IMR-90 (cell line): ENCODE data around the gene SH3RF3. TPM values are rescaled to one million over a fixed set of nuclear protein-coding genes. Genes with fewer than 3 reads are reported as not detected.

Experiments
- ATAC-seq: fragments of 200-7000 bp; cut with Tn5 transposase; 2 replicates; pipeline ENCODE4 v1.9.1; 2020; ENCODE audit warnings: low read depth, mild to moderate bottlenecking, moderate library complexity
- BruUV-seq: library from RNA; stranded (reverse); fragments of 400-500 nt; replicated peaks from 2 replicates; lab custom pipeline; 2021; lab: Mats Ljungman, UMichigan
- CTCF ChIA-PET: fragments of 300-600 bp; formaldehyde crosslinking; extraction: SDS; loops from one replicate; lab custom pipeline; 2021; ENCODE audit warnings: antibody characterized with exemption; lab: Yijun Ruan, JAX
- POLR2A ChIA-PET: fragments of 300-600 bp; sonication (Branson Sonifier 250); formaldehyde crosslinking; loops from one replicate; lab custom pipeline; 2022; ENCODE audit warnings: antibody characterized with exemption; ENCODE audit not compliant: unreplicated experiment; lab: Charles Lee
- DNase-seq: peaks from one replicate; pipeline ENCODE4 v3.0.0; 2013
- H2AFZ ChIP-seq: replicated peaks from 2 replicates; pipeline ENCODE3; 2013; ENCODE audit warnings: low read length, mild to moderate bottlenecking; ENCODE audit not compliant: poor library complexity
- H2AK5ac ChIP-seq: 2 replicates; pipeline ENCODE4 v1.6.1; 2013; ENCODE audit warnings: low read depth, low read length, inconsistent platforms
- H2AK9ac ChIP-seq: replicated peaks from 2 replicates; pipeline ENCODE3; 2013; ENCODE audit warnings: mild to moderate bottlenecking, low read depth, low read length, moderate library complexity; ENCODE audit not compliant: poor library complexity
- H2BK120ac ChIP-seq: 2 replicates; pipeline ENCODE4 v1.6.1; 2013; ENCODE audit warnings: low read depth, low read length, inconsistent platforms
- H2BK15ac ChIP-seq: 3 replicates; pipeline ENCODE4 v1.6.1; 2013; ENCODE audit warnings: low read depth, low read length, inconsistent platforms
- H2BK20ac ChIP-seq: 2 replicates; pipeline ENCODE4 v1.6.1; 2013; ENCODE audit warnings: low read depth, mild to moderate bottlenecking, inconsistent platforms, low read length, moderate library complexity
- H2BK5ac ChIP-seq: 2 replicates; pipeline ENCODE4 v1.6.1; 2013; ENCODE audit warnings: mild to moderate bottlenecking, low read depth, low read length, inconsistent platforms; ENCODE audit not compliant: poor library complexity, severe bottlenecking
- H3K14ac ChIP-seq: replicated peaks from 2 replicates; pipeline ENCODE4 v1.6.1; 2013; ENCODE audit warnings: low read depth, low read length, inconsistent platforms
- H3K18ac ChIP-seq: 2 replicates; pipeline ENCODE4 v1.6.1; 2013; ENCODE audit warnings: low read depth, low read length, control low read depth
- H3K23ac ChIP-seq: 2 replicates; pipeline ENCODE4 v1.6.1; 2013; ENCODE audit warnings: low read depth, low read length, inconsistent platforms
- H3K27ac ChIP-seq: 2 replicates; pipeline ENCODE4 v1.5.1; 2013; ENCODE audit warnings: mild to moderate bottlenecking, control low read depth, low read length; ENCODE audit not compliant: insufficient read depth
- H3K27me3 ChIP-seq: 2 replicates; pipeline ENCODE4 v1.6.1; 2013; ENCODE audit warnings: low read length; ENCODE audit not compliant: control insufficient read depth, insufficient read depth
- H3K36me3 ChIP-seq: 2 replicates; pipeline ENCODE4 v1.6.1; 2013; ENCODE audit warnings: low read length, mixed read lengths; ENCODE audit not compliant: control insufficient read depth, insufficient read depth
- H3K4ac ChIP-seq: 2 replicates; pipeline ENCODE4 v1.6.1; 2013; ENCODE audit warnings: low read depth, low read length, inconsistent platforms
- H3K4me1 ChIP-seq: 2 replicates; pipeline ENCODE4 v1.6.1; 2013; ENCODE audit warnings: low read length, mixed read lengths; ENCODE audit not compliant: control insufficient read depth, insufficient read depth
- H3K4me2 ChIP-seq: 2 replicates; pipeline ENCODE4 v1.6.1; 2013; ENCODE audit warnings: low read depth, mild to moderate bottlenecking, control low read depth, low read length, moderate library complexity
- H3K4me3 ChIP-seq: 2 replicates; pipeline ENCODE4 v1.5.1; 2013; ENCODE audit warnings: low read depth, mild to moderate bottlenecking, control low read depth, low read length, moderate library complexity; ENCODE audit not compliant: insufficient read depth
- H3K56ac ChIP-seq: 2 replicates; pipeline ENCODE4 v1.6.1; 2013; ENCODE audit warnings: low read length, inconsistent platforms; ENCODE audit not compliant: insufficient read depth; ENCODE audit errors: extremely low read depth
- H3K79me1 ChIP-seq, 2 experiments: 2 replicates each; pipeline ENCODE4 v1.6.1; 2013; ENCODE audit warnings: low read length in 2 of 2, inconsistent platforms in 1 of 2, low read depth in 1 of 2
- H3K9ac ChIP-seq: 2 replicates; pipeline ENCODE4 v1.6.1; 2013; ENCODE audit warnings: low read depth, low read length, control low read depth
- H3K9me1 ChIP-seq: 2 replicates; pipeline ENCODE4 v1.6.1; 2013; ENCODE audit warnings: low read length, inconsistent platforms; ENCODE audit not compliant: insufficient read depth
- H3K9me3 ChIP-seq: 2 replicates; pipeline ENCODE4 v1.6.1; 2013; ENCODE audit warnings: low read length; ENCODE audit not compliant: control insufficient read depth, insufficient read depth
- H4K20me1 ChIP-seq: 2 replicates; pipeline ENCODE4 v1.6.1; 2013; ENCODE audit warnings: low read length, inconsistent platforms; ENCODE audit not compliant: insufficient read depth
- H4K5ac ChIP-seq: 2 replicates; pipeline ENCODE4 v1.6.1; 2013; ENCODE audit warnings: mild to moderate bottlenecking, low read depth, low read length, control low read depth
- H4K8ac ChIP-seq, 2 experiments: 2 replicates each; pipeline ENCODE4 v1.6.1; 2013; ENCODE audit warnings: low read depth in 2 of 2, low read length in 2 of 2, control low read depth in 1 of 2, inconsistent platforms in 1 of 2
- H4K91ac ChIP-seq: 2 replicates; pipeline ENCODE4 v1.6.1; 2013; ENCODE audit warnings: low read depth, low read length, inconsistent platforms; ENCODE audit not compliant: insufficient read depth
- CEBPB ChIP-seq: IDR thresholded peaks from 2 replicates; pipeline ENCODE4 v1.6.1; 2012; ENCODE audit warnings: low read depth, low read length, improper control_type of control experiment
- dilution Hi-C: fragments of 300-500 bp; cut with HindIII; formaldehyde crosslinking; loops from one replicate; pipeline ENCODE4 v1.14.3; 2018; ENCODE audit warnings: low sequenced_read_pairs; ENCODE audit not compliant: unreplicated experiment
- in situ Hi-C: fragments of 300-500 bp; cut with MboI; formaldehyde crosslinking; loops from 3 replicates; pipeline ENCODE4 v1.14.3; 2019; ENCODE audit warnings: low sequenced_read_pairs, inconsistent platforms, mixed read lengths
- intact Hi-C: fragments of 100-400 bp; cut with micrococcal nuclease; formaldehyde crosslinking; loops from 2 replicates; pipeline ENCODE4 v1.10.0; 2022
- polyA plus RNA-seq, 3 experiments: library from polyadenylated mRNA; depleted of rRNA; stranded (reverse); fragments of >200 nt; gene quantifications; 2 replicates each; pipeline ENCODE4 v1.2.3, GENCODE V29; 2012; ENCODE audit warnings: low replicate concordance in 1 of 3
- total RNA-seq: library from RNA; depleted of rRNA; stranded (reverse); fragments of >200 nt; gene quantifications from 2 replicates; pipeline ENCODE4 v1.2.3, GENCODE V29; 2012

Gene SH3RF3
- total and polyA plus RNA-seq, 2 of the 4 experiments (the other 2 are of a cell fraction), result 3.4 to 5.3 TPM

DNA sequence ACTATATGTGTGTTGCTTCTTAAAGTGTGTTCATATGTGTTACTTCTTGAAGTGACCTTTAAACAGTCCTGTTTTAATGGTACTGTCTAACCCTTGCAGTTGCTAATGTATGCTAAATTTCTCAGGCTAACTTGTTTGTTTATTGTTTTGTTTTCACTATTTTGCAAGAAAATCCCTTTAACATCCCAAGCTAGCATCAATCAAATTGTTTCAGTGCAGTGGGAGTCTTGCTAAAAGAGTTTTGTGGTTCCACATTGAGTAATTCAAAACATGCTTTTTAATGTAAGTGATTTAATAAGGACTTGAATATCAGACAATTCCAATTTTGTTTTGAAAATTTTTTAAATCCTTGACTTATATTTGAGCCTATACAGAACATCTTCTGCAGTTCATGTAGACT lies 3.6 kb downstream of the SH3RF3 start:
- TF ChIP-seq CEBPB, result no peak
- ChIA-PET CTCF (interaction anchor here (1.6 kb wide), 1 partner anchor 377 kb away, joined by 5 read pairs; no protein-coding TSS in a partner anchor), POLR2A (no interaction called here)
- H4K5ac ChIP-seq, result no peak overlapping the region
- no peak overlapping the region for H4K91ac ChIP-seq
- H4K8ac ChIP-seq, result no peak overlapping the region
- H3K9me3 ChIP-seq, result no peaks in the 10 kb centered on the region
- no peak overlapping the region for H3K4me2 ChIP-seq
- in situ Hi-C loops (loop anchor here (10.0 to 25.0 kb wide), 2 partner anchors 82 to 205 kb away; no protein-coding TSS in a partner anchor), dilution Hi-C loops (no loop called here), intact Hi-C loops (no loop called here)
- no TSS peak for BruUV-seq
- no peak overlapping the region for H2AFZ ChIP-seq
- H3K23ac ChIP-seq, result peak overlapping the region; percentile 15; the same call in 1 of the 2 replicates
- H3K9ac ChIP-seq, result no peak overlapping the region
- H2BK5ac ChIP-seq, result no peak overlapping the region
- 0 out of 3 replicates have a peak overlapping the region, but pooled peaks have one; percentile 24 for H2BK15ac ChIP-seq
- H3K14ac ChIP-seq, result no peak overlapping the region; the same call in 1 of the 2 replicates
- H3K27ac ChIP-seq, result no peak overlapping the region
- H3K4me1 ChIP-seq, result peaks cover 10% of the 10 kb centered on the region
- no peak overlapping the region for H2AK5ac ChIP-seq
- peaks cover 76% of the 10 kb centered on the region for H4K20me1 ChIP-seq
- H3K36me3 ChIP-seq, result no peaks in the 10 kb centered on the region
- H3K18ac ChIP-seq, result no peak overlapping the region
- ATAC-seq (no peak), DNase-seq (no peak)
- no peak overlapping the region for H3K56ac ChIP-seq
- no peak overlapping the region for H2AK9ac ChIP-seq
- H3K4ac ChIP-seq, result no peak overlapping the region
- H3K9me1 ChIP-seq, result peaks cover 22% of the 10 kb centered on the region
- H2BK20ac ChIP-seq, result no peak overlapping the region
- H3K4me3 ChIP-seq, result no peak overlapping the region
- H3K79me1 ChIP-seq, result peaks cover 17 to 73% of the 10 kb centered on the region in 2 experiments; a peak in 3 of 4 replicates
- no peaks in the 10 kb centered on the region for H3K27me3 ChIP-seq
- H2BK120ac ChIP-seq, result no peak overlapping the region
